SHP77 (cell line): ENCODE data around the gene SIGLEC7.

Experiments
- DNase-seq, 2 experiments: peaks; one replicate each; lab custom pipeline; 2025; lab: John Stamatoyannopoulos, UW

SIGLEC7 gene

GRCh38 chr19:51142119-51142518, at the start of gene SIGLEC7:
SIGLEC7 (plus strand) TSS chr19:51142301; CDS start chr19:51142370, 69 bp downstream.
- no peak for DNase-seq

- DNase-seq: no peak
These were observed 49.0 kb upstream of the SIGLEC7 start for GRCh38 chr19:51093101-51093500.

- no peak for DNase-seq
These were observed 48.4 kb upstream of the SIGLEC7 start for GRCh38 chr19:51093510-51094345.

GRCh38 chr19:51094696-51095279, 47.3 kb upstream of the SIGLEC7 start:
- DNase-seq: peak in 1 of 2 experiments; percentile 19

GRCh38 chr19:51096473-51097165, 45.5 kb upstream of the SIGLEC7 start:
- DNase-seq: peak in 1 of 2 experiments; percentile 27

- DNase-seq: peak in 1 of 2 experiments; percentile 65
These were observed 44.8 kb upstream of the SIGLEC7 start for GRCh38 chr19:51097166-51097738.

- DNase-seq: no peak
These were observed 44.3 kb upstream of the SIGLEC7 start for GRCh38 chr19:51097796-51098195.

GRCh38 chr19:51098365-51099046, 43.6 kb upstream of the SIGLEC7 start:
- DNase-seq: no peak

- no peak for DNase-seq
These were observed 43.1 kb upstream of the SIGLEC7 start for GRCh38 chr19:51099047-51099382.

GRCh38 chr19:51100601-51101000, 41.5 kb upstream of the SIGLEC7 start:
- DNase-seq: no peak

- DNase-seq: no peak
These were observed 40.8 kb upstream of the SIGLEC7 start for GRCh38 chr19:51101171-51101865.

- no peak for DNase-seq
These were observed 39.1 kb upstream of the SIGLEC7 start for GRCh38 chr19:51102991-51103390.

GRCh38 chr19:51103926-51104341, 38.2 kb upstream of the SIGLEC7 start:
- DNase-seq: no peak

GRCh38 chr19:51107406-51108065, 34.6 kb upstream of the SIGLEC7 start:
- peak in 1 of 2 experiments; percentile 36 for DNase-seq

GRCh38 chr19:51108066-51108804, 33.9 kb upstream of the SIGLEC7 start, which contains the start of gene CTU1:
CTU1 (minus strand) TSS chr19:51108409; CDS start chr19:51104569, 3,840 bp downstream.
- peak; percentile 98 to 99 for DNase-seq

- peak in 1 of 2 experiments; percentile 72 for DNase-seq
These were observed 33.3 kb upstream of the SIGLEC7 start for GRCh38 chr19:51108805-51109146.

GRCh38 chr19:51110666-51110971, 31.5 kb upstream of the SIGLEC7 start:
- no peak for DNase-seq

- no peak for DNase-seq
These were observed 30.5 kb upstream of the SIGLEC7 start for GRCh38 chr19:51111606-51112005.

- DNase-seq: no peak
These were observed 27.9 kb upstream of the SIGLEC7 start for GRCh38 chr19:51114087-51114729.
